K562 (cell line): Measurements from ENCODE around the gene CAPN5. TPM values are rescaled to one million over a fixed set of nuclear protein-coding genes. Genes with fewer than 3 reads are reported as not detected.
A peak's percentile ranks its signal among the peaks of the same experiment; 100 is the strongest.

Source experiments
- CCNT2 ChIP-seq: IDR thresholded peaks from 2 replicates; pipeline ENCODE4 v1.6.1; 2011; ENCODE audit warnings: borderline replicate concordance, low read depth, mild to moderate bottlenecking, moderate library complexity, mixed read lengths, low read length; ENCODE audit not compliant: insufficient read length; ENCODE audit errors: extremely low read depth
- HOXB6 ChIP-seq: fragments of 250-450 bp; sonication (Bioruptor Pico); IDR thresholded peaks from 2 replicates; pipeline ENCODE4 v1.5.1; 2022; ENCODE audit warnings: mild to moderate bottlenecking, borderline replicate concordance
- KAT8 ChIP-seq: fragments of 450-650 bp; IDR thresholded peaks from 2 replicates; pipeline ENCODE4 v1.6.1; 2016; ENCODE audit warnings: low read depth, mild to moderate bottlenecking
- POLR2G ChIP-seq: fragments of 200-400 bp; formaldehyde crosslinking; IDR thresholded peaks from 2 replicates; pipeline ENCODE4 v1.6.1; 2017; ENCODE audit warnings: low read depth, mild to moderate bottlenecking, antibody characterized with exemption, low read length, moderate library complexity
- PRPF4 ChIP-seq: fragments of 200-400 bp; formaldehyde crosslinking; IDR thresholded peaks from one replicate; pipeline ENCODE4 v1.6.1; 2017; ENCODE audit warnings: low read length, low read depth, mild to moderate bottlenecking; ENCODE audit not compliant: insufficient read depth, poor library complexity, severe bottlenecking
- RBFOX2 ChIP-seq: fragments of 200-400 bp; formaldehyde crosslinking; IDR thresholded peaks from 2 replicates; pipeline ENCODE4 v1.6.1; 2017; ENCODE audit warnings: low read depth, mild to moderate bottlenecking, low read length, moderate library complexity
- RBM17 ChIP-seq: fragments of 200-400 bp; formaldehyde crosslinking; IDR thresholded peaks from 2 replicates; pipeline ENCODE4 v1.6.1; 2017; ENCODE audit warnings: low read depth, mild to moderate bottlenecking, low read length, borderline replicate concordance
- RHOXF2B ChIP-seq: fragments of 250-450 bp; sonication (Bioruptor Pico); conservative IDR thresholded peaks from 2 replicates; pipeline ENCODE4 v1.5.1; 2021
- STAG1 ChIP-seq: sonication (generic); formaldehyde crosslinking; IDR thresholded peaks from 2 replicates; pipeline ENCODE4 v1.5.0; 2020; ENCODE audit warnings: missing genetic modification reagents, borderline replicate concordance
- TBP ChIP-seq: optimal IDR thresholded peaks from 2 replicates; pipeline ENCODE3; 2011; ENCODE audit warnings: low read depth, low read length, improper control_type of control experiment
- ZKSCAN1 ChIP-seq: fragments of 150-350 bp; IDR thresholded peaks from 2 replicates; pipeline ENCODE4 v1.6.1; 2016; ENCODE audit warnings: low read depth, low read length
- ZNF124 ChIP-seq: sonication (generic); formaldehyde crosslinking; IDR thresholded peaks from 2 replicates; pipeline ENCODE4 v1.8.1; 2022; ENCODE audit warnings: missing genetic modification reagents
- ZNF583 ChIP-seq: fragments of 250-450 bp; sonication (Bioruptor Pico); IDR thresholded peaks from 2 replicates; pipeline ENCODE4 v1.4.0; 2020
- ZNF695 ChIP-seq: fragments of 450-650 bp; formaldehyde crosslinking; IDR thresholded peaks from 2 replicates; pipeline ENCODE4 v1.4.0; 2020; ENCODE audit warnings: mild to moderate bottlenecking, moderate library complexity
- polyA plus RNA-seq, 8 experiments: library from polyadenylated mRNA; depleted of rRNA in 4 of 8; stranded (reverse) in 5 of 8; unstranded in 3 of 8; fragments of >200 nt; fragmentation: Nextera tagmentation in 2 of 8; fragmentation: Illumina TruSeq in 1 of 8; extraction: Ambion mirVana in 2 of 8; extraction: Trizol in 1 of 8; gene quantifications; 2 replicates each; pipeline versions ENCODE4 v1.2.1 to v1.2.3, GENCODE V29; 2011 to 2014; ENCODE audit warnings: inconsistent platforms in 1 of 8, missing spikeins in 1 of 8
- total RNA-seq, 7 experiments: library from RNA; depleted of rRNA in 6 of 7; stranded (reverse); fragments of >200 nt in 6 of 7; fragmentation: Illumina TruSeq in 2 of 7; extraction: Trizol in 2 of 7; gene quantifications; 2 replicates each; pipeline versions ENCODE4 v1.2.1 to v1.2.3, GENCODE V29; 2011 to 2021; ENCODE audit warnings: low replicate concordance in 1 of 7
- TF ChIP-seq, protein P1 (sequence below), 2 experiments: fragments of 450-650 bp; formaldehyde crosslinking in 1 of 2; IDR thresholded peaks; 2 replicates each; pipeline versions ENCODE4 v1.4.0 to v1.6.1; 2014 to 2020; ENCODE audit warnings: mild to moderate bottlenecking in 2 of 2, borderline replicate concordance in 1 of 2, low read depth in 1 of 2
- TF ChIP-seq, protein P2 (sequence below): fragments of 450-650 bp; IDR thresholded peaks from 2 replicates; pipeline ENCODE4 v1.6.1; 2018; ENCODE audit not compliant: partially characterized antibody

The CAPN5 gene
- total and polyA plus RNA-seq, 9 of the 15 experiments (the other 6 are each of a cell fraction or from before 2014, with no cell fraction given) = 0.04 to 0.44 (median 0.14) TPM; not detected in 2

DNA sequence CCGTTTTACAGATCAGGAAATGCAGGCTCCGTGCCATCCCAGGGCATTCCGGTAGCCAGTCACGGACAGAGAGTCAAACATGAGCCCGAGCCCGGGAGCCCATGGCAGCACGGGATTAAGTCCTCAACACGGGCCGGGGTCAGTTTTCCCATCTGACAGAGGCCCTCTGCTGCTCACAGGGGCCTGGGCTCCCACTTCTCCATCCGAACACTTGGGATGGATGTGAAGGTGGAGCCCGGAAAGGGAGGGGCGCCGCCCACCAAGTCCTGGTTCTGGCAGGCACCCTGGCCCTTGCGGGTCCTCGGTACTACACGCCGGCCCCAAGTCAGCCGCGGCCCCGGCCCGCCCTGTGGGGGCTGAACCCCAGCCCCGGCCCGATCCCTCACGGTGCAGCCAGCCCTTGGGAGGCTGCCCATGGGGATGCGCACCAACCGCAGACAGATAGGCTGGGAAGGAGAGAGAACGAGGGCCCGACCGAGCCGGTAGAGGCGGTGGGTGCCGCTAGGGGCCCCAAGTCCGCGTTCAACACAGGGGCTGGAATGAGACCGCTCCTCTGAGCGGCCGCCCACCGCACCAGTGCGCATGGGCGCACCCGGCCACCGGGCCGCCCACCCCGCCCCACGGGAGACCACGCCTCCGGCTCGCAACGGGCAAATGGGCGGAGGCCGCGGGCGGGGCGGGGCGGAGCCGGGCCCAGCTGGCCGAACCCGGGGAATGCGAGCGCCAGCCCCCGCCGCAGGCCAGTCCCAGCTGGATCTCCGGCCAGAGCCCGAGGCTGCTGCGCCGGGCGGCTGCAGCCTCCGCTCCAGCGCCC is at the start of gene CAPN5 (continued):
- TF ChIP-seq, protein P1, sequence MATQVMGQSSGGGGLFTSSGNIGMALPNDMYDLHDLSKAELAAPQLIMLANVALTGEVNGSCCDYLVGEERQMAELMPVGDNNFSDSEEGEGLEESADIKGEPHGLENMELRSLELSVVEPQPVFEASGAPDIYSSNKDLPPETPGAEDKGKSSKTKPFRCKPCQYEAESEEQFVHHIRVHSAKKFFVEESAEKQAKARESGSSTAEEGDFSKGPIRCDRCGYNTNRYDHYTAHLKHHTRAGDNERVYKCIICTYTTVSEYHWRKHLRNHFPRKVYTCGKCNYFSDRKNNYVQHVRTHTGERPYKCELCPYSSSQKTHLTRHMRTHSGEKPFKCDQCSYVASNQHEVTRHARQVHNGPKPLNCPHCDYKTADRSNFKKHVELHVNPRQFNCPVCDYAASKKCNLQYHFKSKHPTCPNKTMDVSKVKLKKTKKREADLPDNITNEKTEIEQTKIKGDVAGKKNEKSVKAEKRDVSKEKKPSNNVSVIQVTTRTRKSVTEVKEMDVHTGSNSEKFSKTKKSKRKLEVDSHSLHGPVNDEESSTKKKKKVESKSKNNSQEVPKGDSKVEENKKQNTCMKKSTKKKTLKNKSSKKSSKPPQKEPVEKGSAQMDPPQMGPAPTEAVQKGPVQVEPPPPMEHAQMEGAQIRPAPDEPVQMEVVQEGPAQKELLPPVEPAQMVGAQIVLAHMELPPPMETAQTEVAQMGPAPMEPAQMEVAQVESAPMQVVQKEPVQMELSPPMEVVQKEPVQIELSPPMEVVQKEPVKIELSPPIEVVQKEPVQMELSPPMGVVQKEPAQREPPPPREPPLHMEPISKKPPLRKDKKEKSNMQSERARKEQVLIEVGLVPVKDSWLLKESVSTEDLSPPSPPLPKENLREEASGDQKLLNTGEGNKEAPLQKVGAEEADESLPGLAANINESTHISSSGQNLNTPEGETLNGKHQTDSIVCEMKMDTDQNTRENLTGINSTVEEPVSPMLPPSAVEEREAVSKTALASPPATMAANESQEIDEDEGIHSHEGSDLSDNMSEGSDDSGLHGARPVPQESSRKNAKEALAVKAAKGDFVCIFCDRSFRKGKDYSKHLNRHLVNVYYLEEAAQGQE (IDR thresholded peaks at IDR 0.05; ENCODE audit: borderline replicate concordance) = peak; percentile 99
- TF ChIP-seq, protein P1 (CRISPR knock-in tag; IDR thresholded peaks at IDR 0.05; ENCODE audit: low read depth) = no peak
- peak; percentile 58 for TF ChIP-seq RBFOX2
- no peak for TF ChIP-seq RBM17
- peak; percentile 90 for TF ChIP-seq CCNT2
- TF ChIP-seq STAG1 = no peak
- no peak for TF ChIP-seq ZKSCAN1
- TF ChIP-seq RHOXF2B (CRISPR knock-in tag) = no peak
- peak; percentile 71 for TF ChIP-seq POLR2G
- TF ChIP-seq ZNF124 (CRISPR knock-in tag) = no peak
- TF ChIP-seq KAT8 = no peak
- 0 out of 2 replicates have a peak, but pooled peaks have one; percentile 28 for TF ChIP-seq ZNF583 (CRISPR knock-in tag)
- TF ChIP-seq TBP = peak; percentile 58
- no peak for TF ChIP-seq HOXB6 (CRISPR knock-in tag)
- no peak for TF ChIP-seq PRPF4
- TF ChIP-seq ZNF695 = no peak
- TF ChIP-seq, protein P2, sequence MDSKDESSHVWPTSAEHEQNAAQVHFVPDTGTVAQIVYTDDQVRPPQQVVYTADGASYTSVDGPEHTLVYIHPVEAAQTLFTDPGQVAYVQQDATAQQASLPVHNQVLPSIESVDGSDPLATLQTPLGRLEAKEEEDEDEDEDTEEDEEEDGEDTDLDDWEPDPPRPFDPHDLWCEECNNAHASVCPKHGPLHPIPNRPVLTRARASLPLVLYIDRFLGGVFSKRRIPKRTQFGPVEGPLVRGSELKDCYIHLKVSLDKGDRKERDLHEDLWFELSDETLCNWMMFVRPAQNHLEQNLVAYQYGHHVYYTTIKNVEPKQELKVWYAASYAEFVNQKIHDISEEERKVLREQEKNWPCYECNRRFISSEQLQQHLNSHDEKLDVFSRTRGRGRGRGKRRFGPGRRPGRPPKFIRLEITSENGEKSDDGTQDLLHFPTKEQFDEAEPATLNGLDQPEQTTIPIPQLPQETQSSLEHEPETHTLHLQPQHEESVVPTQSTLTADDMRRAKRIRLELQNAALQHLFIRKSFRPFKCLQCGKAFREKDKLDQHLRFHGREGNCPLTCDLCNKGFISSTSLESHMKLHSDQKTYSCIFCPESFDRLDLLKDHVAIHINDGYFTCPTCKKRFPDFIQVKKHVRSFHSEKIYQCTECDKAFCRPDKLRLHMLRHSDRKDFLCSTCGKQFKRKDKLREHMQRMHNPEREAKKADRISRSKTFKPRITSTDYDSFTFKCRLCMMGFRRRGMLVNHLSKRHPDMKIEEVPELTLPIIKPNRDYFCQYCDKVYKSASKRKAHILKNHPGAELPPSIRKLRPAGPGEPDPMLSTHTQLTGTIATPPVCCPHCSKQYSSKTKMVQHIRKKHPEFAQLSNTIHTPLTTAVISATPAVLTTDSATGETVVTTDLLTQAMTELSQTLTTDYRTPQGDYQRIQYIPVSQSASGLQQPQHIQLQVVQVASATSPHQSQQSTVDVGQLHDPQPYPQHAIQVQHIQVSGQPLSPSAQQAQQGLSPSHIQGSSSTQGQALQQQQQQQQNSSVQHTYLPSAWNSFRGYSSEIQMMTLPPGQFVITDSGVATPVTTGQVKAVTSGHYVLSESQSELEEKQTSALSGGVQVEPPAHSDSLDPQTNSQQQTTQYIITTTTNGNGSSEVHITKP = no peak
